ENCODE measurements around the gene BEND6.

- no peak for TF ChIP-seq POLR2A (IDR thresholded peaks at IDR 0.05)
- TF ChIP-seq, protein P1, sequence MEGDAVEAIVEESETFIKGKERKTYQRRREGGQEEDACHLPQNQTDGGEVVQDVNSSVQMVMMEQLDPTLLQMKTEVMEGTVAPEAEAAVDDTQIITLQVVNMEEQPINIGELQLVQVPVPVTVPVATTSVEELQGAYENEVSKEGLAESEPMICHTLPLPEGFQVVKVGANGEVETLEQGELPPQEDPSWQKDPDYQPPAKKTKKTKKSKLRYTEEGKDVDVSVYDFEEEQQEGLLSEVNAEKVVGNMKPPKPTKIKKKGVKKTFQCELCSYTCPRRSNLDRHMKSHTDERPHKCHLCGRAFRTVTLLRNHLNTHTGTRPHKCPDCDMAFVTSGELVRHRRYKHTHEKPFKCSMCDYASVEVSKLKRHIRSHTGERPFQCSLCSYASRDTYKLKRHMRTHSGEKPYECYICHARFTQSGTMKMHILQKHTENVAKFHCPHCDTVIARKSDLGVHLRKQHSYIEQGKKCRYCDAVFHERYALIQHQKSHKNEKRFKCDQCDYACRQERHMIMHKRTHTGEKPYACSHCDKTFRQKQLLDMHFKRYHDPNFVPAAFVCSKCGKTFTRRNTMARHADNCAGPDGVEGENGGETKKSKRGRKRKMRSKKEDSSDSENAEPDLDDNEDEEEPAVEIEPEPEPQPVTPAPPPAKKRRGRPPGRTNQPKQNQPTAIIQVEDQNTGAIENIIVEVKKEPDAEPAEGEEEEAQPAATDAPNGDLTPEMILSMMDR (IDR thresholded peaks at IDR 0.05), result no peak
Observed at GRCh38 chr6:56962441-56962840, 7.5 kb downstream of the BEND6 start.
